HCT116 (cell line): ENCODE data around the gene TEX10. TPM values are rescaled to one million over a fixed set of nuclear protein-coding genes. Genes with fewer than 3 reads are reported as not detected.

ENCODE experiments used
- ATAC-seq: fragments of 200-7000 bp; cut with Tn5 transposase; 2 replicates; pipeline ENCODE4 v1.9.1; 2020; ENCODE audit warnings: mild to moderate bottlenecking, moderate library complexity
- BruUV-seq: library from RNA; stranded (reverse); fragments of 400-500 nt; replicated peaks from 2 replicates; lab custom pipeline; 2021; lab: Mats Ljungman, UMichigan
- CTCF ChIA-PET: fragments of 300-600 bp; sonication (Branson Sonifier 250); formaldehyde crosslinking; loops from one replicate; lab custom pipeline; 2021; ENCODE audit warnings: antibody characterized with exemption; lab: Charles Lee
- POLR2A ChIA-PET: fragments of 300-600, 350-600 bp; sonication (Branson Sonifier 250); formaldehyde crosslinking; loops from one replicate; lab custom pipeline; 2021; ENCODE audit warnings: antibody characterized with exemption; lab: Charles Lee
- RAD21 ChIA-PET, 2 experiments: fragments of 300-600 bp; sonication (Branson Sonifier 250); formaldehyde crosslinking; loops; one replicate each; lab custom pipeline; 2023; ENCODE audit warnings: low total read pairs in 2 of 2; ENCODE audit not compliant: uncharacterized antibody in 2 of 2, unreplicated experiment in 2 of 2, low non-redundant PET in 1 of 2; lab: Charles Lee
- DNase-seq: peaks from one replicate; pipeline ENCODE4 v3.0.0-alpha.2; 2010; ENCODE audit warnings: low read depth, low spot score
- H2AFZ ChIP-seq: fragments of 200-600 bp; shearing (Covaris generic), sonication (generic); 2 replicates; pipeline ENCODE4 v1.6.1; 2017; ENCODE audit warnings: low read depth, mixed run types, mixed read lengths, antibody characterized with exemption, low read length; ENCODE audit not compliant: poor library complexity, severe bottlenecking
- H3K27ac ChIP-seq: 2 replicates; pipeline ENCODE4 v1.5.1; 2012; ENCODE audit warnings: low read depth, low read length
- H3K27me3 ChIP-seq: fragments of 200-600 bp; sonication (generic); 2 replicates; pipeline ENCODE4 v1.6.1; 2016; ENCODE audit warnings: mixed run types, low read length, mixed read lengths; ENCODE audit not compliant: insufficient read depth
- H3K36me3 ChIP-seq, 2 experiments: fragments of 200-500 bp in 1 of 2; fragments of 200-600 bp in 1 of 2; sonication (Bioruptor generic) in 1 of 2; sonication (generic) in 1 of 2; 2 replicates each; pipeline versions ENCODE4 v1.5.1 to v1.6.1; 2014 to 2016; ENCODE audit warnings: low read length in 2 of 2, inconsistent platforms in 1 of 2, mixed read lengths in 1 of 2, mixed run types in 1 of 2; ENCODE audit not compliant: insufficient read depth in 2 of 2, control insufficient read depth in 1 of 2
- H3K4me1 ChIP-seq, 2 experiments: fragments of 200-600 bp in 1 of 2; sonication (generic) in 1 of 2; 2 replicates each; pipeline versions ENCODE4 v1.5.1 to v1.6.1; 2012 to 2017; ENCODE audit warnings: low read length in 2 of 2, inconsistent platforms in 1 of 2, mild to moderate bottlenecking in 1 of 2, mixed read lengths in 1 of 2, mixed run types in 1 of 2, moderate library complexity in 1 of 2; ENCODE audit not compliant: insufficient read depth in 2 of 2, control insufficient read depth in 1 of 2
- H3K4me2 ChIP-seq: fragments of 200-600 bp; sonication (generic); 2 replicates; pipeline ENCODE4 v1.6.1; 2017; ENCODE audit warnings: mixed run types, low read length, mixed read lengths
- H3K4me3 ChIP-seq, 2 experiments: fragments of 200-600 bp in 1 of 2; sonication (generic) in 1 of 2; replicated peaks in 1 of 2; 2 replicates each; pipeline ENCODE4 v1.5.1; 2011 to 2016; ENCODE audit warnings: low read length in 2 of 2, control low read depth in 1 of 2, low read depth in 1 of 2, mild to moderate bottlenecking in 1 of 2, mixed read lengths in 1 of 2, mixed run types in 1 of 2
- H3K79me2 ChIP-seq: fragments of 200-600 bp; sonication (generic); 2 replicates; pipeline ENCODE4 v1.6.1; 2017; ENCODE audit warnings: mild to moderate bottlenecking, mixed run types, low read length, moderate library complexity, mixed read lengths; ENCODE audit not compliant: insufficient read depth
- H3K9ac ChIP-seq: fragments of 200-600 bp; sonication (generic); 2 replicates; pipeline ENCODE4 v1.6.1; 2016; ENCODE audit warnings: low read length, mixed read lengths
- H3K9me2 ChIP-seq: fragments of 200-600 bp; sonication (generic), shearing (Covaris generic); 2 replicates; pipeline ENCODE4 v1.6.1; 2017; ENCODE audit warnings: mixed run types, mild to moderate bottlenecking, moderate library complexity; ENCODE audit not compliant: insufficient read depth
- H3K9me3 ChIP-seq, 2 experiments: fragments of 200-500 bp in 1 of 2; fragments of 200-600 bp in 1 of 2; sonication (Bioruptor generic) in 1 of 2; sonication (generic) in 1 of 2; 2 replicates each; pipeline ENCODE4 v1.6.1; 2014 to 2017; ENCODE audit warnings: low read length in 2 of 2, mixed read lengths in 2 of 2, inconsistent platforms in 1 of 2, low read depth in 1 of 2, mild to moderate bottlenecking in 1 of 2, mixed run types in 1 of 2, moderate library complexity in 1 of 2; ENCODE audit not compliant: control insufficient read depth in 1 of 2, insufficient read depth in 1 of 2
- H4K20me1 ChIP-seq: fragments of 200-600 bp; sonication (generic), shearing (Covaris generic); 2 replicates; pipeline ENCODE4 v1.6.1; 2017; ENCODE audit warnings: mixed run types, mild to moderate bottlenecking, moderate library complexity; ENCODE audit not compliant: insufficient read depth
- ATF3 ChIP-seq: IDR thresholded peaks from 2 replicates; pipeline ENCODE4 v1.6.1; 2012
- CBX3 ChIP-seq: IDR thresholded peaks from 2 replicates; pipeline ENCODE4 v1.6.1; 2012; ENCODE audit warnings: low read depth
- CEBPB ChIP-seq: IDR thresholded peaks from 2 replicates; pipeline ENCODE4 v1.6.1; 2012; ENCODE audit warnings: low read depth
- EGR1 ChIP-seq: IDR thresholded peaks from 2 replicates; pipeline ENCODE4 v1.6.1; 2012; ENCODE audit warnings: low read depth
- EZH2 ChIP-seq: fragments of 200-600 bp; sonication (generic); IDR thresholded peaks from 2 replicates; pipeline ENCODE4 v1.6.1; 2017; ENCODE audit warnings: antibody characterized with exemption, mixed run types
- EZH2phosphoT487 ChIP-seq: fragments of 200-600 bp; IDR thresholded peaks from 2 replicates; pipeline ENCODE4 v1.6.1; 2018; ENCODE audit warnings: antibody characterized with exemption, borderline replicate concordance
- FOSL1 ChIP-seq: IDR thresholded peaks from 2 replicates; pipeline ENCODE4 v1.6.1; 2012; ENCODE audit warnings: low read depth
- JUND ChIP-seq: IDR thresholded peaks from 2 replicates; pipeline ENCODE4 v1.6.1; 2012
- POLR2AphosphoS5 ChIP-seq: IDR thresholded peaks from 2 replicates; pipeline ENCODE4 v1.6.1; 2011; ENCODE audit warnings: mild to moderate bottlenecking, low read depth, low read length, moderate library complexity
- SIN3A ChIP-seq: IDR thresholded peaks from 2 replicates; pipeline ENCODE4 v1.6.1; 2012; ENCODE audit warnings: low read depth
- ZNF274 ChIP-seq: fragments of 200-500 bp; sonication (Bioruptor generic); IDR thresholded peaks from 2 replicates; pipeline ENCODE4 v1.6.1; 2014; ENCODE audit warnings: mild to moderate bottlenecking, low read depth, low read length, inconsistent platforms
- intact Hi-C: fragments of 100-400 bp; cut with micrococcal nuclease; formaldehyde crosslinking; loops from 2 replicates; pipeline ENCODE4 v1.10.0; 2022
- total RNA-seq: library from RNA; stranded (reverse); gene quantifications from one replicate; pipeline ENCODE4 v1.2.1, GENCODE V29; 2021; ENCODE audit not compliant: unreplicated experiment
- TF ChIP-seq, protein P1 (sequence below): IDR thresholded peaks from 2 replicates; pipeline ENCODE4 v1.6.1; 2012; ENCODE audit warnings: low read depth

Gene TEX10
- total RNA-seq, 1 experiment from 2014 or later, result 53.0 TPM

GRCh38 chr9:100394816-100395215 is 42.1 kb upstream of the TEX10 start:
- CTCF ChIA-PET, result no interaction called here
- no peaks in the 10 kb centered on the region for H4K20me1 ChIP-seq
- no peaks in the 10 kb centered on the region for H3K4me1 ChIP-seq
- POLR2A ChIA-PET, result no interaction called here
- no peak for ATAC-seq
- DNase-seq, result no peak
- H3K9me2 ChIP-seq, result no peaks in the 10 kb centered on the region
- no peak overlapping the region for H2AFZ ChIP-seq
- intact Hi-C loops, result no loop called here
- H3K9ac ChIP-seq, result no peak overlapping the region
- H3K27ac ChIP-seq, result no peak overlapping the region
- no peaks in the 10 kb centered on the region for H3K27me3 ChIP-seq
- no peak overlapping the region for H3K4me2 ChIP-seq
- H3K4me3 ChIP-seq, result no peak overlapping the region
- H3K36me3 ChIP-seq, result no peaks in the 10 kb centered on the region
- RAD21 ChIA-PET, result no interaction called here
- TF ChIP-seq CEBPB (no peak), EZH2phosphoT487 (no peak)
- TF ChIP-seq, protein P1, sequence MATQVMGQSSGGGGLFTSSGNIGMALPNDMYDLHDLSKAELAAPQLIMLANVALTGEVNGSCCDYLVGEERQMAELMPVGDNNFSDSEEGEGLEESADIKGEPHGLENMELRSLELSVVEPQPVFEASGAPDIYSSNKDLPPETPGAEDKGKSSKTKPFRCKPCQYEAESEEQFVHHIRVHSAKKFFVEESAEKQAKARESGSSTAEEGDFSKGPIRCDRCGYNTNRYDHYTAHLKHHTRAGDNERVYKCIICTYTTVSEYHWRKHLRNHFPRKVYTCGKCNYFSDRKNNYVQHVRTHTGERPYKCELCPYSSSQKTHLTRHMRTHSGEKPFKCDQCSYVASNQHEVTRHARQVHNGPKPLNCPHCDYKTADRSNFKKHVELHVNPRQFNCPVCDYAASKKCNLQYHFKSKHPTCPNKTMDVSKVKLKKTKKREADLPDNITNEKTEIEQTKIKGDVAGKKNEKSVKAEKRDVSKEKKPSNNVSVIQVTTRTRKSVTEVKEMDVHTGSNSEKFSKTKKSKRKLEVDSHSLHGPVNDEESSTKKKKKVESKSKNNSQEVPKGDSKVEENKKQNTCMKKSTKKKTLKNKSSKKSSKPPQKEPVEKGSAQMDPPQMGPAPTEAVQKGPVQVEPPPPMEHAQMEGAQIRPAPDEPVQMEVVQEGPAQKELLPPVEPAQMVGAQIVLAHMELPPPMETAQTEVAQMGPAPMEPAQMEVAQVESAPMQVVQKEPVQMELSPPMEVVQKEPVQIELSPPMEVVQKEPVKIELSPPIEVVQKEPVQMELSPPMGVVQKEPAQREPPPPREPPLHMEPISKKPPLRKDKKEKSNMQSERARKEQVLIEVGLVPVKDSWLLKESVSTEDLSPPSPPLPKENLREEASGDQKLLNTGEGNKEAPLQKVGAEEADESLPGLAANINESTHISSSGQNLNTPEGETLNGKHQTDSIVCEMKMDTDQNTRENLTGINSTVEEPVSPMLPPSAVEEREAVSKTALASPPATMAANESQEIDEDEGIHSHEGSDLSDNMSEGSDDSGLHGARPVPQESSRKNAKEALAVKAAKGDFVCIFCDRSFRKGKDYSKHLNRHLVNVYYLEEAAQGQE, result no peak
- no peaks in the 10 kb centered on the region for H3K9me3 ChIP-seq
- no peaks in the 10 kb centered on the region for H3K79me2 ChIP-seq
- BruUV-seq, result no TSS peak

DNA sequence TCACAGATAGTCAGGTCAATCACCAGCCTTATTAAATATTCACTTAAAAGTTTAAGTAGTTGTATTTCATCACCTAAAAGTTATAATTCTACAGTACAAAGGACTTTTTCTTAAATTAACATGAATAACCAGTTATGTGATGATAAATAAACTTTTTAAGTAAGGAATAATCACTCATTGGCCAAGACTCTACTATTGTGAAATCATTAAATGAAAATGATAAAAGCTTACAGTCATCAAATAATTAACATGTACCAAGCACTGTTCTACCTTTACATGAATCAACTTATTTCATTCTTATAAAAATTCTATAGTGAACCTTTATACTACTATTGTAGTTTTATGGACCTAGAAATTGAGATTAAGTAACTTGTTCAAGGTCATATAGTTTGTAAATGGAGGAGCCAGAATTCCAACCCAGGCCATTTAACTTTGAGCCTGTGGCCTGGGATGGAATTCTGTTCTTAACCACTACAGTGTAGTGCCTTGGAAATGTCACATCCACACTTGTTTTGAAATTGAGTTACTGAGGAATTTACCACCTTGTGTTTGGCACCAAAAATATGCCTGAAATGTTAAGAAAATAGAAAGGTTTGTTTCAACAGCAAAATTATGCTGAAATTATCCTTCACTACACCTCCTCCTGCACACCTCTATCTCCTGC is 41.4 kb upstream of the TEX10 start:
- no peaks in the 10 kb centered on the region for H3K9me3 ChIP-seq
- H3K9ac ChIP-seq, result no peak overlapping the region
- no peaks in the 10 kb centered on the region for H4K20me1 ChIP-seq
- no peaks in the 10 kb centered on the region for H3K4me1 ChIP-seq
- no peak overlapping the region for H3K4me2 ChIP-seq
- no peaks in the 10 kb centered on the region for H3K36me3 ChIP-seq
- H3K4me3 ChIP-seq, result no peak overlapping the region
- intact Hi-C loops, result no loop called here
- ChIA-PET RAD21 (no interaction called here), POLR2A (no interaction called here), CTCF (no interaction called here)
- no peak for ATAC-seq
- H2AFZ ChIP-seq, result no peak overlapping the region
- no TSS peak for BruUV-seq
- H3K27ac ChIP-seq, result no peak overlapping the region
- H3K27me3 ChIP-seq, result no peaks in the 10 kb centered on the region
- no peak for DNase-seq
- TF ChIP-seq POLR2AphosphoS5 (no peak), ZNF274 (no peak), CBX3 (no peak), SIN3A (no peak), EZH2 (no peak), ATF3 (no peak), FOSL1 (no peak), EGR1 (no peak), JUND (no peak)
- TF ChIP-seq, protein P1, result no peak
- no peaks in the 10 kb centered on the region for H3K79me2 ChIP-seq
- H3K9me2 ChIP-seq, result no peaks in the 10 kb centered on the region
